Naive thymus-derived CD8-positive, alpha-beta T cell (primary cell): ENCODE results near the gene INPP5A. TPM values are rescaled to one million over a fixed set of nuclear protein-coding genes. Genes with fewer than 3 reads are reported as not detected.

Experiments
- ATAC-seq, 2 donors: fragments of 150-1000 bp; cut with Tn5 transposase in 1 of 2; sonication (Bioruptor Pico), chemical (Tn5 transposase) in 1 of 2; 1 replicate in 1 of 2; 2 replicates in 1 of 2; pipeline ENCODE4 v1.10.0; 2021; ENCODE audit warnings: mild to moderate bottlenecking in 2 of 2, moderate library complexity in 2 of 2
- POLR2A ChIA-PET: fragments of 350-600 bp; sonication (Branson Sonifier 250); formaldehyde crosslinking; loops from one replicate; lab custom pipeline; 2021; ENCODE audit warnings: antibody characterized with exemption; lab: Charles Lee
- DNase-seq, 10 donors: peaks; one replicate each; pipeline versions ENCODE4 v3.0.0 to v3.0.0-alpha.2; 2020 to 2022
- H3K27ac Mint-ChIP-seq, 10 donors: one replicate each; pipeline ENCODE4 v1.8.0; 2020 to 2022; ENCODE audit warnings: mild to moderate bottlenecking in 10 of 10, mixed read lengths in 10 of 10, moderate library complexity in 4 of 10, inconsistent platforms in 1 of 10
- H3K27me3 Mint-ChIP-seq, 5 donors: one replicate each; pipeline ENCODE4 v1.8.0; 2021 to 2022; ENCODE audit warnings: mixed read lengths in 5 of 5
- H3K36me3 Mint-ChIP-seq, 3 donors: one replicate each; pipeline ENCODE4 v1.8.0; 2020 to 2022; ENCODE audit warnings: mixed read lengths in 3 of 3, mild to moderate bottlenecking in 2 of 3, inconsistent platforms in 1 of 3
- H3K4me1 Mint-ChIP-seq, 4 donors: one replicate each; pipeline ENCODE4 v1.8.0; 2021 to 2022; ENCODE audit warnings: mixed read lengths in 4 of 4
- H3K4me3 Mint-ChIP-seq, 10 donors: one replicate each; pipeline ENCODE4 v1.8.0; 2020 to 2022; ENCODE audit warnings: mild to moderate bottlenecking in 10 of 10, mixed read lengths in 10 of 10, moderate library complexity in 6 of 10, inconsistent platforms in 1 of 10
- H3K9me3 Mint-ChIP-seq, 9 donors: one replicate each; pipeline ENCODE4 v1.8.0; 2020 to 2022; ENCODE audit warnings: mixed read lengths in 9 of 9, mild to moderate bottlenecking in 3 of 9, inconsistent platforms in 1 of 9, moderate library complexity in 1 of 9
- polyA plus RNA-seq, 3 donors: library from polyadenylated mRNA; unstranded; fragments of 300-500 nt; fragmentation: Illumina TruSeq; gene quantifications; one replicate each; pipeline ENCODE4 v1.2.3, GENCODE V29; 2021
- total RNA-seq, 8 experiments: library from RNA in 2 of 8; stranded (reverse) in 2 of 8; gene quantifications; one replicate each; pipeline ENCODE4 v1.2.3 and lab custom pipeline; 2021 to 2026

Gene INPP5A
- total and polyA plus RNA-seq, 5 experiments from 2014 or later, result 0.51 to 33.7 (median 3.9) TPM

- H3K36me3 Mint-ChIP-seq, result peaks cover 0 to 38% (median 0%) of the 10 kb centered on the region in 3 donors
- peaks cover 10 to 17% (median 15%) of the 10 kb centered on the region in 4 donors for H3K4me1 Mint-ChIP-seq
- no peaks in the 10 kb centered on the region for H3K27me3 Mint-ChIP-seq
- no peak for ATAC-seq
- POLR2A ChIA-PET, result no interaction called here
- no peak for DNase-seq
- no peaks in the 10 kb centered on the region for H3K9me3 Mint-ChIP-seq
- peak overlapping the region in 1 of 10 donors; percentile 70 for H3K27ac Mint-ChIP-seq
- no peak overlapping the region for H3K4me3 Mint-ChIP-seq
Measured at GRCh38 chr10:132645630-132646442, 108.2 kb downstream of the INPP5A start.

- ATAC-seq (no peak), DNase-seq (no peak)
- no peak overlapping the region for H3K4me3 Mint-ChIP-seq
- H3K4me1 Mint-ChIP-seq, result peaks cover 5 to 11% (median 9%) of the 10 kb centered on the region in 4 donors
- H3K27ac Mint-ChIP-seq, result no peak overlapping the region
- H3K27me3 Mint-ChIP-seq, result no peaks in the 10 kb centered on the region
- POLR2A ChIA-PET, result no interaction called here
- peaks cover 0 to 34% (median 0%) of the 10 kb centered on the region in 3 donors for H3K36me3 Mint-ChIP-seq
- H3K9me3 Mint-ChIP-seq, result no peaks in the 10 kb centered on the region
Measured at GRCh38 chr10:132646443-132647097, 109.0 kb downstream of the INPP5A start.

GRCh38 chr10:132647424-132647823, 109.8 kb downstream of the INPP5A start:
- ATAC-seq (no peak), DNase-seq (no peak)
- peaks cover 2 to 12% (median 9%) of the 10 kb centered on the region in 4 donors for H3K4me1 Mint-ChIP-seq
- H3K9me3 Mint-ChIP-seq, result no peaks in the 10 kb centered on the region
- POLR2A ChIA-PET, result no interaction called here
- no peak overlapping the region for H3K27ac Mint-ChIP-seq
- H3K36me3 Mint-ChIP-seq, result peaks cover 0 to 42% (median 3%) of the 10 kb centered on the region in 3 donors
- no peak overlapping the region for H3K4me3 Mint-ChIP-seq
- H3K27me3 Mint-ChIP-seq, result no peaks in the 10 kb centered on the region

GRCh38 chr10:132648072-132648850, 110.7 kb downstream of the INPP5A start:
- POLR2A ChIA-PET, result no interaction called here
- no peak overlapping the region for H3K27ac Mint-ChIP-seq
- no peaks in the 10 kb centered on the region for H3K9me3 Mint-ChIP-seq
- DNase-seq, result peak in 1 of 10 donors; percentile 56
- peaks cover 0 to 12% (median 6%) of the 10 kb centered on the region in 4 donors for H3K4me1 Mint-ChIP-seq
- no peaks in the 10 kb centered on the region for H3K27me3 Mint-ChIP-seq
- H3K4me3 Mint-ChIP-seq, result no peak overlapping the region
- peaks cover 0 to 46% (median 3%) of the 10 kb centered on the region in 3 donors for H3K36me3 Mint-ChIP-seq
- no peak for ATAC-seq

- peaks cover 0 to 12% (median 6%) of the 10 kb centered on the region in 4 donors for H3K4me1 Mint-ChIP-seq
- H3K27me3 Mint-ChIP-seq, result no peaks in the 10 kb centered on the region
- DNase-seq, result no peak
- POLR2A ChIA-PET, result no interaction called here
- H3K27ac Mint-ChIP-seq, result no peak overlapping the region
- no peak overlapping the region for H3K4me3 Mint-ChIP-seq
- ATAC-seq, result no peak
- peaks cover 0 to 48% (median 3%) of the 10 kb centered on the region in 3 donors for H3K36me3 Mint-ChIP-seq
- H3K9me3 Mint-ChIP-seq, result no peaks in the 10 kb centered on the region
Measured at GRCh38 chr10:132648851-132649528, 111.4 kb downstream of the INPP5A start.

GRCh38 chr10:132649651-132650360, 112.2 kb downstream of the INPP5A start:
- POLR2A ChIA-PET, result interaction anchor here (0.6 kb wide), 1 partner anchor 179 kb away, joined by 3 read pairs; no protein-coding TSS in a partner anchor
- H3K36me3 Mint-ChIP-seq, result peaks cover 0 to 48% (median 5%) of the 10 kb centered on the region in 3 donors
- no peaks in the 10 kb centered on the region for H3K9me3 Mint-ChIP-seq
- H3K4me1 Mint-ChIP-seq, result peaks cover 2 to 16% (median 9%) of the 10 kb centered on the region in 4 donors
- no peak overlapping the region for H3K27ac Mint-ChIP-seq
- no peaks in the 10 kb centered on the region for H3K27me3 Mint-ChIP-seq
- DNase-seq, result peak in 1 of 10 donors; percentile 37
- no peak overlapping the region for H3K4me3 Mint-ChIP-seq
- ATAC-seq, result no peak

- Mint-ChIP-seq H3K9me3 (no peaks in the 10 kb centered on the region), H3K4me3 (no peak overlapping the region), H3K36me3 (peaks cover 0 to 48% (median 5%) of the 10 kb centered on the region in 3 donors), H3K27ac (no peak overlapping the region), H3K4me1 (peaks cover 2 to 17% (median 10%) of the 10 kb centered on the region in 4 donors), H3K27me3 (no peaks in the 10 kb centered on the region)
- POLR2A ChIA-PET, result interaction anchor here (0.6 kb wide), 1 partner anchor 178 kb away, joined by 3 read pairs; no protein-coding TSS in a partner anchor
- no peak for ATAC-seq
- peak in 1 of 10 donors; percentile 34 for DNase-seq
Measured at GRCh38 chr10:132650611-132651250, 113.1 kb downstream of the INPP5A start.

GRCh38 chr10:132651511-132652029, 114.0 kb downstream of the INPP5A start:
- POLR2A ChIA-PET, result no interaction called here
- Mint-ChIP-seq H3K4me1 (peaks cover 2 to 17% (median 11%) of the 10 kb centered on the region in 4 donors), H3K27ac (no peak overlapping the region)

GRCh38 chr10:132652446-132652845, 114.9 kb downstream of the INPP5A start:
- no peak for ATAC-seq
- H3K4me3 Mint-ChIP-seq, result no peak overlapping the region
- peaks cover 0 to 38% (median 5%) of the 10 kb centered on the region in 3 donors for H3K36me3 Mint-ChIP-seq
- no peak overlapping the region for H3K27ac Mint-ChIP-seq
- H3K27me3 Mint-ChIP-seq, result no peaks in the 10 kb centered on the region
- peak in 1 of 10 donors; percentile 13 for DNase-seq
- H3K9me3 Mint-ChIP-seq, result no peaks in the 10 kb centered on the region
- H3K4me1 Mint-ChIP-seq, result peaks cover 2 to 17% (median 11%) of the 10 kb centered on the region in 4 donors
- POLR2A ChIA-PET, result no interaction called here

More at GRCh38 chr10:132651511-132652029, 114.0 kb downstream of the INPP5A start:
- DNase-seq (peak in 1 of 10 donors; percentile 57), ATAC-seq (no peak)
- no peaks in the 10 kb centered on the region for H3K9me3 Mint-ChIP-seq
- peaks cover 0 to 43% (median 5%) of the 10 kb centered on the region in 3 donors for H3K36me3 Mint-ChIP-seq
- H3K4me3 Mint-ChIP-seq, result no peak overlapping the region
- no peaks in the 10 kb centered on the region for H3K27me3 Mint-ChIP-seq

GRCh38 chr10:132652936-132653590, 115.5 kb downstream of the INPP5A start:
- ATAC-seq (no peak), DNase-seq (peak in 1 of 10 donors; percentile 49)
- POLR2A ChIA-PET, result no interaction called here
- Mint-ChIP-seq H3K27ac (no peak overlapping the region), H3K36me3 (peaks cover 0 to 35% (median 7%) of the 10 kb centered on the region in 3 donors), H3K4me1 (peaks cover 2 to 17% (median 11%) of the 10 kb centered on the region in 4 donors), H3K4me3 (no peak overlapping the region), H3K27me3 (no peaks in the 10 kb centered on the region), H3K9me3 (no peaks in the 10 kb centered on the region)
